Heart left ventricle (tissue), 16 donors: ENCODE data around the gene MYOD1. TPM values are rescaled to one million over a fixed set of nuclear protein-coding genes. Genes with fewer than 3 reads are reported as not detected.
A peak's percentile ranks its signal among the peaks of the same experiment; 100 is the strongest.

Source experiments
- ATAC-seq, 4 donors: fragments of 200-7000 bp; cut with Tn5 transposase; one replicate each; pipeline ENCODE4 v1.9.1; 2020 to 2022; ENCODE audit warnings: moderate library complexity in 4 of 4, mild to moderate bottlenecking in 3 of 4, moderate number of reproducible peaks in 1 of 4
- DNase-seq, 5 donors: peaks; one replicate each; pipeline ENCODE4 v3.0.0-alpha.2; 2020
- H3K27ac ChIP-seq, 12 donors: fragments of 200-600 bp; sonication (generic) in 4 of 12; one replicate each; pipeline versions ENCODE4 v1.5.0 to v1.8.0; 2016 to 2022; ENCODE audit warnings: mild to moderate bottlenecking in 2 of 12
- H3K27me3 ChIP-seq, 9 donors: fragments of 200-600 bp; sonication (generic) in 2 of 9; one replicate each; pipeline versions ENCODE4 v1.5.1 to v1.8.0; 2016 to 2022; ENCODE audit warnings: mild to moderate bottlenecking in 3 of 9
- H3K36me3 ChIP-seq, 9 donors: fragments of 200-600 bp; sonication (generic) in 2 of 9; one replicate each; pipeline versions ENCODE4 v1.5.0 to v1.8.0; 2018 to 2022; ENCODE audit warnings: mild to moderate bottlenecking in 2 of 9
- H3K4me1 ChIP-seq, 12 donors: fragments of 200-600 bp; sonication (generic) in 4 of 12; one replicate each; pipeline versions ENCODE4 v1.5.0 to v1.8.0; 2016 to 2022; ENCODE audit warnings: mild to moderate bottlenecking in 3 of 12
- H3K4me3 ChIP-seq, 12 donors: fragments of 200-600 bp; sonication (generic) in 4 of 12; one replicate each; pipeline versions ENCODE4 v1.5.0 to v1.8.0; 2017 to 2022; ENCODE audit warnings: mild to moderate bottlenecking in 9 of 12, moderate library complexity in 4 of 12
- H3K9me3 ChIP-seq, 12 donors: fragments of 200-600 bp; sonication (generic) in 4 of 12; one replicate each; pipeline versions ENCODE4 v1.5.0 to v1.8.0; 2016 to 2022; ENCODE audit warnings: mild to moderate bottlenecking in 1 of 12
- CTCF ChIP-seq, 12 donors: fragments of 200-600 bp; sonication (generic) in 4 of 12; IDR thresholded peaks; one replicate each; pipeline versions ENCODE4 v1.5.0 to v1.8.0; 2018 to 2022; ENCODE audit warnings: antibody characterized with exemption in 12 of 12, mild to moderate bottlenecking in 5 of 12
- POLR2A ChIP-seq, 2 donors: fragments of 450-650 bp; IDR thresholded peaks; one replicate each; pipeline ENCODE4 v1.6.1; 2017; ENCODE audit warnings: antibody characterized with exemption in 2 of 2, mild to moderate bottlenecking in 2 of 2, moderate library complexity in 2 of 2
- WGBS, 4 donors: extraction: QIAGEN DNeasy Blood & Tissue Kit in 2 of 4; methylation state at CpG; one replicate each; pipeline versions ENCODE4 v1.1.5 to v1.1.7; 2013 to 2018; 5-methylcytosine and 5-hydroxymethylcytosine counted together
- intact Hi-C, 10 donors: fragments of 100-400 bp; cut with DNase I; formaldehyde crosslinking; loops; one replicate each; pipeline versions ENCODE4 v1.11.1 to v1.14.2; 2022
- polyA plus RNA-seq, 2 donors: library from polyadenylated mRNA; stranded (reverse); fragments of 200-250 nt; gene quantifications; one replicate each; pipeline ENCODE4 v1.2.3, GENCODE V29; 2013
- total RNA-seq, 9 donors: library from RNA; depleted of rRNA in 2 of 9; stranded (reverse); fragments of >200 nt in 2 of 9; fragmentation: NEBNext Ultra II Directional in 3 of 9; extraction: Animal tissue kit (Norgen Biotek cat#: 25700) in 3 of 9; gene quantifications; one replicate each; pipeline versions ENCODE4 v1.1.0 to v1.2.4, GENCODE V29; 2016 to 2023
- donor health status: ischemic (EF 13 %, LVEDD 7.1; RV severe dilation, severe dysfunction).
- donor health status: healthy with polysubstance abuse.
- donor health status: DM: no; HTN: yes; CAD: no.
- donor health status: DM: no; HTN: no; CAD: no.
- donor health status: ischemic (EF 25% LVEDD 6.9; RV normal size, moderate dysfunction).
- donor health status: ischemic (EF 25% LVEDD 5.7; RV mildly dilated, moderate dysfunction).
- donor health status: healthy.
- donor health status: DM: yes; HTN: yes; CAD: no.
- donor health status: ischemic (EF 35%, LVEDD 5.7; RV mildly dilated, moderate dysfunction).
- donor health status: nonischemic (EF 11% LVEDD 7.7; RV severe dilation, severe dysfunction).
- donor health status: DM: yes; HTN: yes; CAD: no.
- donor health status: PGD.
- donor health status: ischemic (EF 29% LVEDD 5.4; RV normal size, mild dysfunction).
- donor health status: nonischemic (EF 23%, LVEDD 6.1; RV moderate dilation, normal function).

The MYOD1 gene
- total and polyA plus RNA-seq, 11 donors = not detected

GRCh38 chr11:17760102-17761029 is 41.0 kb downstream of the MYOD1 start:
- intact Hi-C loops = loop anchor here in 8 of 10 donors (1.0 to 10.0 kb wide), 5 partner anchors 84 to 219 kb away; no protein-coding TSS in a partner anchor
- DNase-seq = peak in 4 of 5 donors; percentile 30 to 63 (median 52)
- no peak for TF ChIP-seq POLR2A (IDR thresholded peaks at IDR 0.05)
- peak; percentile 39 to 73 (median 62) for TF ChIP-seq CTCF (IDR thresholded peaks at IDR 0.05)
- Histone ChIP-seq H3K4me1 (peaks cover 0 to 5% (median 0%) of the 10 kb centered on the region in 12 donors), H3K36me3 (no peaks in the 10 kb centered on the region), H3K4me3 (no peak overlapping the region), H3K27ac (no peak overlapping the region), H3K9me3 (peaks cover 0 to 10% (median 0%) of the 10 kb centered on the region in 12 donors), H3K27me3 (no peaks in the 10 kb centered on the region)
- ATAC-seq = peak; percentile 67 to 93 (median 86)
- 43 to 56% (median 50%) methylated on average over 16 to 23 of the region's 23 CpGs for whole genome bisulfite sequencing, 4 donors

GRCh38 chr11:17762309-17762974 is 43.1 kb downstream of the MYOD1 start:
- H3K4me3 ChIP-seq = no peak overlapping the region
- H3K4me1 ChIP-seq = peaks cover 0 to 5% (median 0%) of the 10 kb centered on the region in 12 donors
- WGBS, 4 donors = 87 to 93% (median 91%) methylated on average over 17 of the region's 17 CpGs
- DNase-seq (peak in 1 of 5 donors; percentile 40), ATAC-seq (no peak)
- no peaks in the 10 kb centered on the region for H3K27me3 ChIP-seq
- H3K27ac ChIP-seq = no peak overlapping the region
- no peaks in the 10 kb centered on the region for H3K36me3 ChIP-seq
- intact Hi-C loops = loop anchor here in 2 of 10 donors (5.0 to 10.0 kb wide), 2 partner anchors 82 to 215 kb away; no protein-coding TSS in a partner anchor
- no peak for TF ChIP-seq POLR2A (IDR thresholded peaks at IDR 0.05)
- TF ChIP-seq CTCF (IDR thresholded peaks at IDR 0.05) = no peak
- H3K9me3 ChIP-seq = peaks cover 0 to 10% (median 0%) of the 10 kb centered on the region in 12 donors

- Histone ChIP-seq H3K4me1 (peaks cover 0 to 5% (median 0%) of the 10 kb centered on the region in 12 donors), H3K4me3 (no peak overlapping the region), H3K27ac (no peak overlapping the region), H3K9me3 (peaks cover 0 to 9% (median 0%) of the 10 kb centered on the region in 12 donors), H3K27me3 (no peaks in the 10 kb centered on the region), H3K36me3 (no peaks in the 10 kb centered on the region)
- no peak for ATAC-seq
- TF ChIP-seq POLR2A (IDR thresholded peaks at IDR 0.05) (no peak), CTCF (IDR thresholded peaks at IDR 0.05) (no peak)
- 87 to 94% (median 91%) methylated on average over 7 of the region's 7 CpGs for WGBS, 4 donors
- DNase-seq = peak in 1 of 5 donors; percentile 20
- intact Hi-C loops = loop anchor here in 2 of 10 donors (5.0 to 10.0 kb wide), 2 partner anchors 82 to 214 kb away; no protein-coding TSS in a partner anchor
Measured at GRCh38 chr11:17763244-17763643, 43.9 kb downstream of the MYOD1 start.
